Measurements from ENCODE around the gene DNAJC4. TPM values are rescaled to one million over a fixed set of nuclear protein-coding genes. Genes with fewer than 3 reads are reported as not detected.

The DNAJC4 gene
- total and polyA plus RNA-seq, 12 donors = 19.9 to 220 (median 66.8) TPM

DNA sequence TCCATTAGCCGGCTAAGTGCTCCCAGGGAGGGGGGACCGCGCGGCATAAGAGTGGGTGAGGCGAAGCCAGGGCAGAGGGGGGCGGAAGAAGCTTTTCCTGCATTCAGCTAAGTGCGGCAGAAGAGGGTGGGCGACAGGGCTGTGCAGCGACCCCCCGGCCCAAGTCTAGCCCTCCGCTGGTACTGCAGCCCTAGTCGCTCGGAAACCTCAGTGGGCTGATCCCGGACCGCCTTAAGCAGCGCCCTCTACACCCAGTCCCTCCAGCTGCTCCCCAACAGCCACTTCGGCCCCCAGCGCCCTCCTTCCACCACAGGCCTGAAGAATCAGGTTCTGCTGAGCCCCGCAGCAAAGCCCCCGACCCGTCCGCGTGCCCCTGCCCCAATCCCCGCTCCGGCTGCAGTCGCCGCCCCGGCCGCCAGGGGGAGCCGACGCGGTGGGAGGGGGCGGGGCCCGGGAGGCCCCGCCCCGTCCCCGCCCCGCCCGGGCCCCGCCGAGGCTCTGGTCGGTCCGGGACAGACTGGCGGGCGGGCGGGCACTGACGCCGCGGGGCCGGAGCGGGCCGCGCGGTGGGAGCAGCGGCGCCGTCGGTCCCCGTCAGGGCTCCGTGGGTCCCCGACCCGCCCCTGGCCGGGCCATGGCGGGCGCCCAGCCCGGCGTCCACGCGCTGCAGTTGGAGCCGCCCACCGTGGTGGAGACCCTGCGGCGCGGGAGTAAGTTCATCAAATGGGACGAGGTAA lies 20.8 kb downstream of the DNAJC4 start, which contains the start of gene PLCB3:
TSS of gene PLCB3 (plus strand) at position 515 of the 737 bp plus-strand sequence. CDS start at position 635, 120 bp downstream.
- peaks cover 29 to 35% of the 10 kb centered on the region in 2 donors for H3K4me1 ChIP-seq (replicated peaks in 1 of 2)
- peak within 1 kb of the TSS in 3 of 4 donors; percentile 28 to 94 (median 56) for H3K4me3 ChIP-seq
- no peaks in the 10 kb centered on the region for H3K9me3 ChIP-seq (replicated peaks in 1 of 3)
- peak in 3 of 7 donors; percentile 57 to 73 (median 72) for DNase-seq
- WGBS, 4 donors = 0 to 27% (median 1%) methylated on average over 3 to 75 of the region's 75 CpGs
- no peaks in the 10 kb centered on the region for H3K27me3 ChIP-seq
- TF ChIP-seq, protein P1, sequence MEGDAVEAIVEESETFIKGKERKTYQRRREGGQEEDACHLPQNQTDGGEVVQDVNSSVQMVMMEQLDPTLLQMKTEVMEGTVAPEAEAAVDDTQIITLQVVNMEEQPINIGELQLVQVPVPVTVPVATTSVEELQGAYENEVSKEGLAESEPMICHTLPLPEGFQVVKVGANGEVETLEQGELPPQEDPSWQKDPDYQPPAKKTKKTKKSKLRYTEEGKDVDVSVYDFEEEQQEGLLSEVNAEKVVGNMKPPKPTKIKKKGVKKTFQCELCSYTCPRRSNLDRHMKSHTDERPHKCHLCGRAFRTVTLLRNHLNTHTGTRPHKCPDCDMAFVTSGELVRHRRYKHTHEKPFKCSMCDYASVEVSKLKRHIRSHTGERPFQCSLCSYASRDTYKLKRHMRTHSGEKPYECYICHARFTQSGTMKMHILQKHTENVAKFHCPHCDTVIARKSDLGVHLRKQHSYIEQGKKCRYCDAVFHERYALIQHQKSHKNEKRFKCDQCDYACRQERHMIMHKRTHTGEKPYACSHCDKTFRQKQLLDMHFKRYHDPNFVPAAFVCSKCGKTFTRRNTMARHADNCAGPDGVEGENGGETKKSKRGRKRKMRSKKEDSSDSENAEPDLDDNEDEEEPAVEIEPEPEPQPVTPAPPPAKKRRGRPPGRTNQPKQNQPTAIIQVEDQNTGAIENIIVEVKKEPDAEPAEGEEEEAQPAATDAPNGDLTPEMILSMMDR (IDR thresholded peaks at IDR 0.05) = peak; percentile 30 to 83 (median 77)
- peak; percentile 36 to 66 for TF ChIP-seq POLR2A (IDR thresholded peaks at IDR 0.05)
- intact Hi-C loops (cut with DNase I) = no loop called here
- H3K36me3 ChIP-seq (replicated peaks in 1 of 2) = peaks cover 0 to 18% of the 10 kb centered on the region in 2 donors
- peak within 1 kb of the TSS in 3 of 5 donors; percentile 11 to 77 (median 70) for H3K27ac ChIP-seq

DNA sequence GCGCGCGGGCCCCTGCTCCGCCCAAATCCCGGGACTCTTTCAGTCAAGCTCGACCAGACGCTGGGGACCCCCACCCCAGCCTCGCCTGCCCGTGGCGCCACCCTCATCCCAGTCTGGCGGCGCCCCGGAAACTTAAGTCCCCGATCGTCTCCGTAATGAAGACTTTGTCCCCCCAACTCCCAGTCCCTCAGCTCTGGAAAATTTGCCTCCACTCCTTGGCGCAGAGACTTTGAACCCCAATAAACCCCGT lies 21.3 kb downstream of the DNAJC4 start:
- peak overlapping the region in 3 of 4 donors; percentile 28 to 94 (median 56) for H3K4me3 ChIP-seq
- DNase-seq = no peak
- H3K4me1 ChIP-seq (replicated peaks in 1 of 2) = peaks cover 29 to 35% of the 10 kb centered on the region in 2 donors
- peaks cover 0 to 23% of the 10 kb centered on the region in 2 donors for H3K36me3 ChIP-seq (replicated peaks in 1 of 2)
- intact Hi-C loops (cut with DNase I) = no loop called here
- H3K27me3 ChIP-seq = no peaks in the 10 kb centered on the region
- TF ChIP-seq, protein P1 (IDR thresholded peaks at IDR 0.05) = no peak
- TF ChIP-seq POLR2A (IDR thresholded peaks at IDR 0.05) = no peak
- WGBS, 4 donors = 0 to 2% (median 1%) methylated on average over 8 to 18 of the region's 18 CpGs
- H3K27ac ChIP-seq = peak overlapping the region in 2 of 5 donors; percentile 70 to 77
- H3K9me3 ChIP-seq (replicated peaks in 1 of 3) = no peaks in the 10 kb centered on the region

- Histone ChIP-seq H3K9me3 (replicated peaks in 1 of 3) (no peaks in the 10 kb centered on the region), H3K4me3 (peak overlapping the region in 3 of 4 donors; percentile 28 to 94 (median 56)), H3K36me3 (replicated peaks in 1 of 2) (peaks cover 0 to 28% of the 10 kb centered on the region in 2 donors), H3K27me3 (no peaks in the 10 kb centered on the region), H3K4me1 (replicated peaks in 1 of 2) (peaks cover 29 to 35% of the 10 kb centered on the region in 2 donors), H3K27ac (peak overlapping the region in 3 of 5 donors; percentile 11 to 77 (median 70))
- WGBS, 4 donors = 3 to 5% (median 4%) methylated on average over 14 to 23 of the region's 23 CpGs
- TF ChIP-seq POLR2A (IDR thresholded peaks at IDR 0.05) = no peak
- TF ChIP-seq, protein P1 (IDR thresholded peaks at IDR 0.05) = peak in 4 of 6 experiments; percentile 10 to 32 (median 24)
- intact Hi-C loops (cut with DNase I) = no loop called here
- DNase-seq = peak in 2 of 7 donors; percentile 43 to 62
Observed at GRCh38 chr11:64252003-64252872, 21.9 kb downstream of the DNAJC4 start.

DNA sequence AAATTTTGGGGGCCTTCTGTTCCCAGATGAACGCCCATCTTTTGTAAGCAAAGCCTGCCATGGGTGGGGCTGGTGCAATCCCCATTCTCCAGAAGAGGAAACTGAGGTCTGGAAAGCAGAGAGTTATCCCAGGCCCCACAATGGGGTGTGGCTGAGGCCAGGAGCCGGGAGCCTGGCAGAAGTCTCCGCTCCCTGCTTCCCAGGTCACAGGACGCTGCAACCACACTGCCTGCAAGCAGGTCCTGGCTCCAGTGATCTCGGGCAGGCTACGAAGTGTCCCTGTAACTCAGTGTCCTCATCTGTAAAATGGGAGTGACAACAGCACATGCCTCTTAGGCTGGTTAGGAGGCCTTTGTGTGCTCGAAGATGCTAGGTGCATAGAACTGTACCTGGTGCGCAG lies 22.7 kb downstream of the DNAJC4 start:
- peak overlapping the region in 1 of 4 donors; percentile 94 for H3K4me3 ChIP-seq
- 68 to 77% (median 71%) methylated on average over 2 to 8 of the region's 8 CpGs for WGBS, 4 donors
- peak in 1 of 7 donors; percentile 9 for DNase-seq
- TF ChIP-seq, protein P1 (IDR thresholded peaks at IDR 0.05) = no peak
- no peak for TF ChIP-seq POLR2A (IDR thresholded peaks at IDR 0.05)
- no peaks in the 10 kb centered on the region for H3K27me3 ChIP-seq
- H3K27ac ChIP-seq = peak overlapping the region in 3 of 5 donors; percentile 11 to 77 (median 52)
- intact Hi-C loops (cut with DNase I) = no loop called here
- H3K9me3 ChIP-seq (replicated peaks in 1 of 3) = no peaks in the 10 kb centered on the region
- H3K36me3 ChIP-seq (replicated peaks in 1 of 2) = peaks cover 0 to 37% of the 10 kb centered on the region in 2 donors
- H3K4me1 ChIP-seq (replicated peaks in 1 of 2) = peaks cover 26 to 28% of the 10 kb centered on the region in 2 donors

Data from adrenal gland (tissue), 12 donors.